GM12891 (cell line): ENCODE data around the gene PIKFYVE.
A peak's percentile ranks its signal among the peaks of the same experiment; 100 is the strongest.

Experiments used
- DNase-seq: peaks from one replicate; pipeline ENCODE4 v3.0.0; 2011; ENCODE audit warnings: low spot score; ENCODE audit not compliant: insufficient read length
- FAIRE-seq: peaks from 2 replicates; lab custom pipeline; 2011; peaks lifted over from hg19 to GRCh38; lab: Jason Lieb, UNC
- PAX5 ChIP-seq: IDR thresholded peaks from 2 replicates; pipeline ENCODE4 v1.6.1; 2011; ENCODE audit warnings: low read length, moderate library complexity, mild to moderate bottlenecking; ENCODE audit not compliant: insufficient read depth, severe bottlenecking
- POLR2A ChIP-seq: IDR thresholded peaks from 2 replicates; pipeline ENCODE4 v1.6.1; 2011; ENCODE audit warnings: low read depth, low read length, control low read depth
- POLR2AphosphoS5 ChIP-seq: IDR thresholded peaks from 2 replicates; pipeline ENCODE4 v1.6.1; 2011; ENCODE audit warnings: low read depth, low read length, control low read depth
- POU2F2 ChIP-seq: IDR thresholded peaks from 2 replicates; pipeline ENCODE4 v1.6.1; 2011; ENCODE audit warnings: low read depth, mild to moderate bottlenecking, control low read depth, low read length, moderate library complexity
- SPI1 ChIP-seq: IDR thresholded peaks from 2 replicates; pipeline ENCODE4 v1.6.1; 2011; ENCODE audit warnings: low read depth, low read length, control low read depth
- TAF1 ChIP-seq: IDR thresholded peaks from 2 replicates; pipeline ENCODE4 v1.6.1; 2011; ENCODE audit warnings: low read depth, low read length, control low read depth

The PIKFYVE gene

DNA sequence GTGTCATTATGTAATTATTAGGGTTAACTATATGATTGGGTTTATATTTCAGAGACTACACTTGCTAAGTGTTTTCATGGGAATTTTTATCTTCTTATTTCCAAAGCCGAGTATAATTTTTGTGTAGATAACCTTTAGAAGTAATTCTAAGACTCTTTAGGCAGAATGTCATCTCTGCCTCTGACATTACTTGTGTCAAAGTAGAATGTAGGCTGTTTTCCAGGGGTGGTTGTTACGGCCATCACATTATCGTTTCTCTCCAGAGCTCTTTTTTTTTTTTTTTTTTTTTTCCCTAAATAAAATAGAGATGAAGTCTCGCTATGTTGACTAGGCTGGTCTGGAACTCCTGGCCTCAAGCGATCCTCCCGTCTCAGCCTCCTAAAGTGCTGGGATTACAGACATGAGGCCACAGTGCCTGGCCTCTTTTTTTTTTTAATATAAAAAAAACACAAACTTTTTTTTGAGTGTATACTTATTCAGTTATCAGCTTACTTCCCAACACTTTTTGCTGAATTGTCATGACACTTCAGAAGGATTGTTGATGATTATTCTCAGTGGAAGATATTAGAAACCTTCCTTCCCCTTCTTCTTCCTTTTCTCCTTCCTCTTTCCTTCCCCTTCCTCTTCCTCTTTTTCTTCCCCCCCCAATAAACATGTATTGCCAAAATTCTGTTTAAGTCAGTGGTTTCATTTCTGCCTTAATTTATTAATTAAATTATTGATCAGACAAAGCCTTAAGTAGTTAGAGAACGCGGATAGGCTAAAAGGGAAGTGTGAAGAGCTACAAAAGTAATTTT, 2.3 kb downstream of the PIKFYVE start:
- no peak for DNase-seq
- TF ChIP-seq SPI1 (no peak), POLR2AphosphoS5 (no peak), PAX5 (no peak), POLR2A (no peak), TAF1 (no peak), POU2F2 (no peak)
- no peak for FAIRE-seq

DNA sequence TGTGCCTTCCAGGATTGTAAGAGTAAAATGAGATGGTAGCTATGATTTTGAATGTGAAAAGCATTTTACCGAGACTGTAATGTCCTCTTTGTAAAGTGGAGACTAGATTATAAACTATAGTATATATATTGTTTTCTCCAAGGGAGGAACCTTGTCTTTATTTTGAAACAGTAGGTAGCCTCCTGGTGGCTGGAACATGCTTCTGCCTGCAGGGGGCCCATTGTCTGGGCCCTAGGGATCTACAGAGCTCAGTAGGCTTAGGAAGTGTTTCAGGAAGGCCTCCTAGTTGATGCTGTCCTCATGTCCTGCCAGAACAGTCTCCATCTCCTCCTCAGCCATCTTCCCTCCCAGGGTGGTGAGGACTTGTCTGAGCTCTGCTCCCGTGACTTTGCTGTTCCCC, 3.0 kb downstream of the PIKFYVE start:
- no peak for FAIRE-seq
- TF ChIP-seq PAX5 (no peak), SPI1 (no peak), POLR2A (no peak)
- no peak for DNase-seq

DNA sequence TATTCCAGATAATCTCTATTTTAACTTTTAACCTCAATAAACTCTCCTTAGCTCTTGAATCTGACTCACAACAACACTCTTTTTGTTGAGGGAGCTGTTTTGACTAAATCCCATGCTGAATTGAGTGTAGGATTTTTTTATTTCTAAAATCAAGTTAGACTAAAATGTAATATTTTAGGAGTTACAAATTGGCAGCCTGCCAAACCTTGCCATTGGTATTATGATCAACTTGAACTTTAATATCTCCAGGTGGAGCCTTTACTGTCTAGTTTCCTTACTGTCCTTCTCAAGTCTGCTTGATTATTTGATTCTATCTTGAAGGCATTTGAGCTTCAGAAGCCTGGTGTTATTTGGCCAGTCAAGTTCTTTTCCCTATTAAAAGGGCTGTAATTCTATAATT, 8.7 kb downstream of the PIKFYVE start:
- FAIRE-seq (no peak), DNase-seq (no peak)

DNA sequence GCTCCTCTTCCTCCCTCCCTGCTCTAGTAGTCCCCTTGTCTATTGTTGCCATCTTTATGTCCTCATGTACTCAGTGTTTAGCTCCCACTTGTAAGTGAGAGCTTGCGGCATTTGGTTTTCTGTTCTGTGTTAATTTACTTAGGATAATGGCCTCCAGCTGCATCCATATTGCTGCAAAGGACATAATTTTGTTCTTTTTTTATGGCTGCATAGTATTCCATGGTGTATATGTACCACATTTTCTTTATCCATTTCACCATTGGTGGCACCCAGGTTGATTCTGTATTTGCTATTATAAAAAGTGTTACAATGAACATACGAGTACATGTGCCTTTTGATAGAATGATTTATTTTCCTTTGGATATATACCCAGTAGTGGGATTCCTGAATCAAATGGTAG, 12.5 kb downstream of the PIKFYVE start:
- no peak for FAIRE-seq
- DNase-seq, result no peak
- no peak for TF ChIP-seq SPI1
- TF ChIP-seq POU2F2, result no peak
- no peak for TF ChIP-seq POLR2A
- TF ChIP-seq TAF1, result no peak
- TF ChIP-seq PAX5, result no peak
- TF ChIP-seq POLR2AphosphoS5, result no peak

More for the DNA sequence above, 8.7 kb downstream of the PIKFYVE start:
- TF ChIP-seq POU2F2, result no peak
- no peak for TF ChIP-seq POLR2A
- TF ChIP-seq PAX5, result no peak
- TF ChIP-seq POLR2AphosphoS5, result no peak
- no peak for TF ChIP-seq SPI1
- no peak for TF ChIP-seq TAF1

DNA sequence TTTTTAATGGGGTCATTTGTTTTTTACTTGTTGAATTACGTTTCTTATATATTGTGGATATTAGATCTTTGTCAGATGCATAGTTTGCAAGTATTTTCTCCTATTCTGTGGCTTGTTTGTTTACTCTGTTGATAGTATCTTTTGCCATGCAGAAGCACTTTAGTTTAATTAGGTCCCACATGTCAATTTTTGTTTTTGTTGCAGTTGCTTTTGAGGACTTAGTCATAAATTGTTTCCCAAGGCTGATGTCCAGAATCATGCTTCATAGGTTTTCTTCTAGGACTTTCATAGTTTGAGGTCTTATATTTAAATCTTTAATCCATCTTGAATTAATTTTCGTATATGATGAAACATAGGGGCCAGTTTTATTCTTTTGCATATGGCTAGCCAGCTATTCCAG, 13.2 kb downstream of the PIKFYVE start:
- no peak for TF ChIP-seq POLR2A
- no peak for TF ChIP-seq POLR2AphosphoS5
- TF ChIP-seq SPI1, result no peak
- no peak for TF ChIP-seq PAX5
- TF ChIP-seq POU2F2, result no peak
- TF ChIP-seq TAF1, result no peak
- DNase-seq, result no peak
- no peak for FAIRE-seq

DNA sequence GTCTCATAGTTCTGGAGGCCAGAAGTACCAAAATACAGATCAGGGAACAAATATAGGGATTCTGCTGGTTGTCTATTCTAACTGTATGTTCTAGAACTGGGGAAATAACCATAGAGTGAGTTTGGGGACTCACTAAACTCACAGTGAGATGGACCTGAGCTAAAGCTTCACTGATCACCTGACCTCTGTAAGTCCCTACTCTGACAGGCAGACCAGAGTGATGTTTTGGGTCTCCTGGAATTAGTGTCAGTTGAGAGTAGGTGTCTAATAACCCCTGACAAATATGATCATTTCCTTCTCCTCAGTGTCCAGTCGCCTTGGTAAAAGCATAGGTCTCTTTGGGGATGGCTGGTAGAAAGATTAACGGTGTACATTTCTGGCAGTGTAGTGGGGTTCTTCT, 14.2 kb downstream of the PIKFYVE start:
- no peak for TF ChIP-seq TAF1
- TF ChIP-seq POLR2AphosphoS5, result no peak
- no peak for TF ChIP-seq POU2F2
- no peak for TF ChIP-seq PAX5
- no peak for TF ChIP-seq SPI1
- TF ChIP-seq POLR2A, result no peak
- FAIRE-seq, result no peak

DNA sequence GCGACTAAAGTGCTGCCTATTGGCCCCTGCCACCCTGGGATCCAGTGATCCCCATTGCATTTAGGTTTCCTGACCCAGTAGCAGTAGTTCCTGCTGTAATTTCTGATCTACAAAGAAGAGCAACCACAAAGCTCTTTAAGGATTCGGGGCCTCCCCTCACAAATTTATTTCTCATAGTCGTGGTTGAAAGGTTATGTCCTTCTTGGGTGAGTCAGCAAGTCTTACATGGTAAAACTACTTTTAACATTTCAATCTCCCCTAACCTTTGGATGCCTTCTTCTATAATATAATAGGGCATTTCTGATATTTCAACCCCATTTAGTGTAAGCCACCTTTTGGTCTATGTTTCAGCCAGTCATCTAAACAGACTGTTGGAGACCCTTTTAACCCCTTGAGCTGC, 14.9 kb downstream of the PIKFYVE start:
- DNase-seq (no peak), FAIRE-seq (no peak)
- no peak for TF ChIP-seq POLR2AphosphoS5
- no peak for TF ChIP-seq PAX5
- no peak for TF ChIP-seq SPI1
- no peak for TF ChIP-seq POU2F2
- TF ChIP-seq POLR2A, result no peak
- no peak for TF ChIP-seq TAF1

More for the DNA sequence above, 14.2 kb downstream of the PIKFYVE start:
- DNase-seq, result no peak

DNA sequence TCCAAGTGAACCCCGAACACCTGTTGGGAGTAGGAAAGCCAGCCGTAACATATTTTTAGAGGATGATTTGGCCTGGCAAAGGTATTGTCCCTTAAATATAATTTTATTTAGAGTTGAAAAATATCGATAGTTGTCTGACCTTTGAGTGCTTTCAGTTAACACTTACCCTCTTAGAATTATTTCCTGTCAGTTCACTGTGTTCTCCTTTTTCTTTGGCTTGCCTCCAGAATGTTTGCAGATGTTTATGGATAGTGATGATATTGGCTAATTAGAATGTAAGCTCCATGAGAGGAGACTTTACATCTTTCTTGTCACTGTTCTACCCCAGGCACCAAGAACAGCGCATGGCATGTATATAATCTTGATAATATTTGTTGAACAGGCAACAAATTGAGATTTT, 19.8 kb downstream of the PIKFYVE start:
- TF ChIP-seq TAF1, result no peak
- no peak for TF ChIP-seq POU2F2
- TF ChIP-seq PAX5, result no peak
- TF ChIP-seq SPI1, result no peak
- TF ChIP-seq POLR2AphosphoS5, result no peak
- TF ChIP-seq POLR2A, result no peak
- FAIRE-seq, result no peak
- no peak for DNase-seq

DNA sequence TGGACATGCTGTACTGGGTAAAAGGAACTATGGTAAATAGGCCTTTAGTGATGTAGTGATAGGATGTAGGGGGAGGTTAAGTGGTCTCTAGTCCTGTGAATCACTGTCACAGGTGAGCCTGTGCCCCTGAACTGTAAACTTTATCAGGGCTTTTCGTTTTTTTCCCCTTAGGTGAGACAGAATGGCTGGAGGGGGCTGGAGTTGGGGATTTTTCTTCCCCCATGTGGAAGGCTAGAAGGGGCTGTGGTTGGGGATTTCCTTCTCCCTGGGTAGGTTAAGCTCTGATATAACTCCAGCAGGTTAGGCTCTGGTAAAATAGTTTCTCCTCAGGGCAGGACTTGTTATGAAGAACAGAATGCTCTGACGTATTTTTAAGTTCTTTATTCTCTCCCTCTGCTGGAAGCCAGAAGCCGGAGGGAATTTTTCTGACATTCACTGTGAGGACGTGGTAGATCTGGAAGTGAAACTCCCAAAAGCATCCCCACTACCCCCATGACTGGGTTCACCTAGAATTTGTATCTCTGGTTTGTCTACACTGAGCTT, 28.5 kb downstream of the PIKFYVE start:
- no peak for DNase-seq
- FAIRE-seq, result peak; percentile 61
- TF ChIP-seq POLR2A (no peak), POLR2AphosphoS5 (no peak), SPI1 (peak; percentile 45; the same call in 1 of the 2 replicates), PAX5 (no peak), POU2F2 (no peak)

DNA sequence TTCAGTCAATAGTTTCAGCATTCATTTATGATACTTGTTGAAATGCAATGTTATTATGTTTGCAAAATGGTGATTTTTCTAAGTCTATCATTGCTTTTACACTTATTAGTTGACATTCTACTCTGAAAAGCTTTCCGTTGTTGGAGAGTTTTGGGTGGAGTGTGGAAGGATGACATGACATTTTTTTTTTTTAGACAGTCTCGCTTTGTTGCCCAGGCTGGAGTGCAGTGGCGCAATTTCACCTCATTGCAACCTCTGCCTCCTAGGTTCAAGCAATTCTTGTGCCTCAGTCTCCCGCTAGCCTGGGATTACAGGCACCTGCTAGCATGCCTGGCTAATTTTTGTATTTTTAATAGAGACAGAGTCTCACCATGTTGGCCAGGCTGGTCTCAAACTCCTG, 29.8 kb downstream of the PIKFYVE start:
- FAIRE-seq (no peak), DNase-seq (no peak)
- no peak for TF ChIP-seq SPI1
- no peak for TF ChIP-seq POU2F2
- no peak for TF ChIP-seq PAX5
- no peak for TF ChIP-seq TAF1
- TF ChIP-seq POLR2AphosphoS5, result no peak
- TF ChIP-seq POLR2A, result no peak
